ENCODE results near the gene ALPI.

GRCh38 chr2:232438091-232438490, 17.9 kb upstream of the ALPI start:
- TF ChIP-seq CTCF (IDR thresholded peaks at IDR 0.05) (no peak), POLR2A (IDR thresholded peaks at IDR 0.05) (no peak)

Measured in prostate gland (tissue), 2 donors.